ENCODE measurements around the gene ZC3HAV1L.
"Not testable (repeated sequence)": the region's sequence is repeated elsewhere in the genome, so short reads cannot be mapped to it uniquely, and the experiment has no call there.

The ZC3HAV1L gene

DNA sequence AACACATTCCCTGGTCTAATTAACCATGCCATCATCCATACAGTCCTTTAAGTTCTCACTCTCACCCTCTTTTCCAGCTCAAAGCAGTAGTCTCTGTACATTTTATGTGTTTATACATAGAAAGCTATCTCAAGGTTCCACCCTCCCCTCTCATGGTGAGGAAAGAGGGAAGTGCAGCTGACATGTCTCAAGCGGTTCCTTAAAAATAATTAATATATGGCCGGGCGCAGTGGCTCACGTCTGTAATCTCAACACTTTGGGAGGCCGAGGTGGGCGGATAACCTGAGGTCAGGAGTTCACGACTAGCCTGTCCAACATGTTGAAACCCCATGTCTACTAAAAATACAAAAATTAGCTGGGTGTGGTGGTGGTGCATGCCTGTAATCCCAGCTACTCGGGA, 37.0 kb upstream of the ZC3HAV1L start:
- peaks cover 5% of the 10 kb centered on the region for H3K9me3 ChIP-seq (ENCODE audit: control insufficient read depth, low read length)
- H3K4me1 ChIP-seq (ENCODE audit: control insufficient read depth, insufficient read depth, low read length, poor library complexity, severe bottlenecking): no peaks in the 10 kb centered on the region
- peaks cover 51% of the 10 kb centered on the region for H3K36me3 ChIP-seq (ENCODE audit: control insufficient read depth, insufficient read depth, low read length)
- WGBS, 2 experiments (ENCODE audit: insufficient coverage in 2 of 2): 90 to 95% methylated on average over 7 of the region's 8 CpGs
- H3K27ac ChIP-seq (ENCODE audit: low read depth, low read length, severe bottlenecking): no peak overlapping the region
- no peak overlapping the region for H3K4me3 ChIP-seq (ENCODE audit: extremely low read depth, insufficient read depth, low read length, poor library complexity, severe bottlenecking)

GRCh38 chr7:139071680-139072079, 35.8 kb upstream of the ZC3HAV1L start:
- H3K27ac ChIP-seq (ENCODE audit: low read depth, low read length, severe bottlenecking): no peak overlapping the region
- peaks cover 5% of the 10 kb centered on the region for H3K9me3 ChIP-seq (ENCODE audit: control insufficient read depth, low read length)
- no peaks in the 10 kb centered on the region for H3K4me1 ChIP-seq (ENCODE audit: control insufficient read depth, insufficient read depth, low read length, poor library complexity, severe bottlenecking)
- no peak overlapping the region for H3K4me3 ChIP-seq (ENCODE audit: extremely low read depth, insufficient read depth, low read length, poor library complexity, severe bottlenecking)
- H3K36me3 ChIP-seq (ENCODE audit: control insufficient read depth, insufficient read depth, low read length): peaks cover 58% of the 10 kb centered on the region
- WGBS, 2 experiments (ENCODE audit: insufficient coverage in 2 of 2): 81 to 96% methylated on average over 2 of the region's 3 CpGs

GRCh38 chr7:139068544-139069399, 32.9 kb upstream of the ZC3HAV1L start:
- no peak overlapping the region for H3K27ac ChIP-seq (ENCODE audit: low read depth, low read length, severe bottlenecking)
- peaks cover 57% of the 10 kb centered on the region for H3K36me3 ChIP-seq (ENCODE audit: control insufficient read depth, insufficient read depth, low read length)
- WGBS, 2 experiments (ENCODE audit: insufficient coverage in 2 of 2): 93 to 100% methylated on average over 7 of the region's 9 CpGs
- no peaks in the 10 kb centered on the region for H3K4me1 ChIP-seq (ENCODE audit: control insufficient read depth, insufficient read depth, low read length, poor library complexity, severe bottlenecking)
- no peak overlapping the region for H3K4me3 ChIP-seq (ENCODE audit: extremely low read depth, insufficient read depth, low read length, poor library complexity, severe bottlenecking)
- peaks cover 5% of the 10 kb centered on the region for H3K9me3 ChIP-seq (ENCODE audit: control insufficient read depth, low read length)

DNA sequence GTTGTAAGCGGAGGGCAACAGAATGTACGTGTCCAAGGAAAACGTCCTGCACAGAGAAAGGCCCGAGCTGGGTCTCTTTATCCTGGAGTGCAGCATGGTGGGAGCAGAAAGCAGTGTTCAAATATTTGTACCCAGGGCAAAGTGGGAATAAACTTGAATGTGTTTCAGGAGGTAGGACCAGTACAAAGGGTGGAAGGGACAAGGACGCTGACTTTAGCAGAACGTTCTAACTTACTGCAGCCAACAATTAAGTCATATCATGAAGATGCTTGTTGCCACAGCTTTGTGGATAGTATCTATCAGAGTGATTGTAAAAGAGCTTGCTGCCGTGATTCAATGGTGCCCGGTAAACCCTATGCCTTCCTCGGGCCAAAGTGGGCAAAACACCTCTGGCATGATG, 30.5 kb upstream of the ZC3HAV1L start:
- Histone ChIP-seq H3K9me3 (ENCODE audit: control insufficient read depth, low read length) (peaks cover 5% of the 10 kb centered on the region), H3K27ac (ENCODE audit: low read depth, low read length, severe bottlenecking) (no peak overlapping the region), H3K4me3 (ENCODE audit: extremely low read depth, insufficient read depth, low read length, poor library complexity, severe bottlenecking) (no peak overlapping the region), H3K4me1 (ENCODE audit: control insufficient read depth, insufficient read depth, low read length, poor library complexity, severe bottlenecking) (no peaks in the 10 kb centered on the region), H3K36me3 (ENCODE audit: control insufficient read depth, insufficient read depth, low read length) (peaks cover 45% of the 10 kb centered on the region)
- WGBS, 2 experiments (ENCODE audit: insufficient coverage in 2 of 2): 90 to 94% methylated on average over 6 to 8 of the region's 9 CpGs

GRCh38 chr7:139065323-139065722, 29.5 kb upstream of the ZC3HAV1L start:
- H3K27ac ChIP-seq (ENCODE audit: low read depth, low read length, severe bottlenecking): no peak overlapping the region
- H3K4me3 ChIP-seq (ENCODE audit: extremely low read depth, insufficient read depth, low read length, poor library complexity, severe bottlenecking): no peak overlapping the region
- H3K4me1 ChIP-seq (ENCODE audit: control insufficient read depth, insufficient read depth, low read length, poor library complexity, severe bottlenecking): no peaks in the 10 kb centered on the region
- H3K36me3 ChIP-seq (ENCODE audit: control insufficient read depth, insufficient read depth, low read length): peaks cover 42% of the 10 kb centered on the region
- peaks cover 5% of the 10 kb centered on the region for H3K9me3 ChIP-seq (ENCODE audit: control insufficient read depth, low read length)
- WGBS, 2 experiments (ENCODE audit: insufficient coverage in 2 of 2): 95 to 99% methylated on average over 7 to 8 of the region's 11 CpGs

GRCh38 chr7:139061416-139061815, 25.6 kb upstream of the ZC3HAV1L start:
- no peak overlapping the region for H3K27ac ChIP-seq (ENCODE audit: low read depth, low read length, severe bottlenecking)
- H3K4me3 ChIP-seq (ENCODE audit: extremely low read depth, insufficient read depth, low read length, poor library complexity, severe bottlenecking): no peak overlapping the region
- 90% methylated on average over 2 of the region's 5 CpGs for WGBS, 2 experiments (ENCODE audit: insufficient coverage in 2 of 2)
- H3K36me3 ChIP-seq (ENCODE audit: control insufficient read depth, insufficient read depth, low read length): peaks cover 19% of the 10 kb centered on the region
- H3K4me1 ChIP-seq (ENCODE audit: control insufficient read depth, insufficient read depth, low read length, poor library complexity, severe bottlenecking): peaks cover 3% of the 10 kb centered on the region
- H3K9me3 ChIP-seq (ENCODE audit: control insufficient read depth, low read length): no peaks in the 10 kb centered on the region

DNA sequence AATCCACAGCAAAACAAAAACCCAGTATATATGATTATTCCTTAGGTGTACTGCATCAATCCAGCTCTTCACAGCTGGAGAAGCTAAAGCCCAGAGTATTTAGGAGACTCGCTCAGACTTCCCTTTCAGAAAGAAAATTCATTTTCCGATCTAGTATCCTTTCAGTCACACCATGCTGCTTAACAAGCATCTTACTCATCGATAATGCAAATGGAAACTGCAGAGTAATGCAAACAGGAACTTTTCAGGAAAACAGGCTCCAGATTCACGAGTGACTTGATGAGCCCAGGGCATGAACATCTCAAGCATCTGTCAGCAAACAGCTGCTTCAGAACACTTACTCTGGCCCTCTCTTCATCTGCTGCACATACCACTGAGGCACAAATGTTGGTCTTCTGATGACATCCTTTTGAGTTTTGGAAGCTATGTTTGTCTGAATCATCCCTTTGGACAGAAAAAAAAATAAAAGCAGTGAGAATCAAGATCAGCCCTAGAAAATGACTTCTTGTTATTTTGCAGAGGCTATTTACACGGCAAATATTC, 24.9 kb upstream of the ZC3HAV1L start:
- Histone ChIP-seq H3K9me3 (ENCODE audit: control insufficient read depth, low read length) (no peaks in the 10 kb centered on the region), H3K4me1 (ENCODE audit: control insufficient read depth, insufficient read depth, low read length, poor library complexity, severe bottlenecking) (peaks cover 3% of the 10 kb centered on the region), H3K36me3 (ENCODE audit: control insufficient read depth, insufficient read depth, low read length) (peaks cover 17% of the 10 kb centered on the region), H3K4me3 (ENCODE audit: extremely low read depth, insufficient read depth, low read length, poor library complexity, severe bottlenecking) (no peak overlapping the region), H3K27ac (ENCODE audit: low read depth, low read length, severe bottlenecking) (no peak overlapping the region)
- 88 to 95% methylated on average over 3 to 5 of the region's 5 CpGs for WGBS, 2 experiments (ENCODE audit: insufficient coverage in 2 of 2)

- Histone ChIP-seq H3K27ac (ENCODE audit: low read depth, low read length, severe bottlenecking) (no peak overlapping the region), H3K4me3 (ENCODE audit: extremely low read depth, insufficient read depth, low read length, poor library complexity, severe bottlenecking) (no peak overlapping the region), H3K4me1 (ENCODE audit: control insufficient read depth, insufficient read depth, low read length, poor library complexity, severe bottlenecking) (peaks cover 3% of the 10 kb centered on the region), H3K36me3 (ENCODE audit: control insufficient read depth, insufficient read depth, low read length) (peaks cover 17% of the 10 kb centered on the region), H3K9me3 (ENCODE audit: control insufficient read depth, low read length) (no peaks in the 10 kb centered on the region)
- WGBS, 2 experiments (ENCODE audit: insufficient coverage in 2 of 2): 100% methylated on average over 1 of the region's 1 CpG
Measured at GRCh38 chr7:139059905-139060304, 24.1 kb upstream of the ZC3HAV1L start.

GRCh38 chr7:139058943-139059342, 23.1 kb upstream of the ZC3HAV1L start:
- Histone ChIP-seq H3K36me3 (ENCODE audit: control insufficient read depth, insufficient read depth, low read length) (peaks cover 22% of the 10 kb centered on the region), H3K9me3 (ENCODE audit: control insufficient read depth, low read length) (no peaks in the 10 kb centered on the region), H3K4me3 (ENCODE audit: extremely low read depth, insufficient read depth, low read length, poor library complexity, severe bottlenecking) (no peak overlapping the region), H3K4me1 (ENCODE audit: control insufficient read depth, insufficient read depth, low read length, poor library complexity, severe bottlenecking) (peaks cover 3% of the 10 kb centered on the region), H3K27ac (ENCODE audit: low read depth, low read length, severe bottlenecking) (no peak overlapping the region)
- WGBS, 2 experiments (ENCODE audit: insufficient coverage in 2 of 2): 75% methylated on average over 4 of the region's 5 CpGs

DNA sequence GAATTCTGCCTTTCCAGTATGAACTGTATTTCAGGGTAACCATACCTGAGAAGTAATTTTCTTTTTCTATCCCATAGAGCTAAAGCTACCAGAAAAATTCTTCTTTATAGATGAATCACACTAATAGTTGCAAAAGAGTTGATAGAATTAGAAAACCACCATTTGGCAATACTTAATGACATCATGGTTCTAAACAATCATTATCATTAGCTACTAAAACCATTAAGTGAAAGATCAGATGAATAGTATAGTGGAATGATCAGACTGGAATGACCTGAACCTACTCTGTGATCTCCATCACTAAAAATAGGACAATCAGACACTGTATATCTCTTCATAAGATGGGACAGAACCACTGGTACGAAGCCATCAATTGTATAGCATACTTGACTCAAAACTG, 19.8 kb upstream of the ZC3HAV1L start:
- H3K27ac ChIP-seq (ENCODE audit: low read depth, low read length, severe bottlenecking): no peak overlapping the region
- WGBS, 2 experiments (ENCODE audit: insufficient coverage in 2 of 2): 88 to 100% methylated on average over 1 of the region's 1 CpG

GRCh38 chr7:139054656-139055055, 18.8 kb upstream of the ZC3HAV1L start:
- not testable (repeated sequence) for H3K9me3 ChIP-seq (ENCODE audit: control insufficient read depth, low read length); H3K4me1 ChIP-seq (ENCODE audit: control insufficient read depth, insufficient read depth, low read length, poor library complexity, severe bottlenecking); H3K4me3 ChIP-seq (ENCODE audit: extremely low read depth, insufficient read depth, low read length, poor library complexity, severe bottlenecking); H3K27ac ChIP-seq (ENCODE audit: low read depth, low read length, severe bottlenecking)
- 90 to 92% methylated on average over 14 of the region's 14 CpGs for WGBS, 2 experiments (ENCODE audit: insufficient coverage in 2 of 2)
- H3K36me3 ChIP-seq (ENCODE audit: control insufficient read depth, insufficient read depth, low read length): peaks cover 31% of the 10 kb centered on the region

More for the DNA sequence above, 19.8 kb upstream of the ZC3HAV1L start:
- H3K4me3 ChIP-seq (ENCODE audit: extremely low read depth, insufficient read depth, low read length, poor library complexity, severe bottlenecking): no peak overlapping the region
- no peaks in the 10 kb centered on the region for H3K9me3 ChIP-seq (ENCODE audit: control insufficient read depth, low read length)
- peaks cover 3% of the 10 kb centered on the region for H3K4me1 ChIP-seq (ENCODE audit: control insufficient read depth, insufficient read depth, low read length, poor library complexity, severe bottlenecking)
- H3K36me3 ChIP-seq (ENCODE audit: control insufficient read depth, insufficient read depth, low read length): peaks cover 30% of the 10 kb centered on the region

All from mesodermal cell (in vitro differentiated cells).